Aorta (tissue), 5 donors: Measurements from ENCODE around the gene R3HCC1L. TPM values are rescaled to one million over a fixed set of nuclear protein-coding genes. Genes with fewer than 3 reads are reported as not detected.

Source experiments
- ATAC-seq: fragments of 200-7000 bp; cut with Tn5 transposase; one replicate; pipeline ENCODE4 v1.9.1; 2022; ENCODE audit warnings: moderate library complexity; ENCODE audit not compliant: low FRiP score
- DNase-seq, 2 donors: peaks; one replicate each; pipeline ENCODE4 v3.0.0-alpha.2; 2020
- H3K27ac ChIP-seq, 2 donors: one replicate each; pipeline ENCODE4 v1.5.1; 2013; ENCODE audit warnings: low read length in 2 of 2, mild to moderate bottlenecking in 2 of 2, moderate library complexity in 2 of 2, control low read depth in 1 of 2, inconsistent platforms in 1 of 2, low read depth in 1 of 2
- H3K27me3 ChIP-seq, 2 donors: one replicate each; pipeline ENCODE4 v1.6.1; 2013; ENCODE audit warnings: control low read depth in 1 of 2, low read length in 1 of 2, mild to moderate bottlenecking in 1 of 2, moderate library complexity in 1 of 2; ENCODE audit not compliant: insufficient read depth in 2 of 2, control insufficient read depth in 1 of 2
- H3K36me3 ChIP-seq, 2 donors: one replicate each; pipeline ENCODE4 v1.6.1; 2013; ENCODE audit warnings: control low read depth in 1 of 2, low read length in 1 of 2, mild to moderate bottlenecking in 1 of 2; ENCODE audit not compliant: insufficient read depth in 2 of 2, control insufficient read depth in 1 of 2
- H3K4me1 ChIP-seq, 2 donors: one replicate each; pipeline ENCODE4 v1.6.1; 2013; ENCODE audit warnings: low read length in 2 of 2, control low read depth in 1 of 2, mild to moderate bottlenecking in 1 of 2, moderate library complexity in 1 of 2; ENCODE audit not compliant: insufficient read depth in 2 of 2, control insufficient read depth in 1 of 2
- H3K4me3 ChIP-seq, 2 donors: one replicate each; pipeline ENCODE4 v1.5.1; 2013; ENCODE audit warnings: low read length in 2 of 2, control low read depth in 1 of 2, mild to moderate bottlenecking in 1 of 2
- H3K9me3 ChIP-seq: one replicate; pipeline ENCODE4 v1.6.1; 2013; ENCODE audit warnings: mild to moderate bottlenecking, low read length; ENCODE audit not compliant: control insufficient read depth
- WGBS, 2 donors: extraction: QIAGEN DNeasy Blood & Tissue Kit; methylation state at CpG; one replicate each; pipeline ENCODE4 v1.1.7; 2013; 5-methylcytosine and 5-hydroxymethylcytosine counted together
- intact Hi-C, 2 donors: fragments of 100-400 bp; cut with DNase I; formaldehyde crosslinking; loops; one replicate each; pipeline versions ENCODE4 v1.14.2 to v1.15.0; 2022
- polyA plus RNA-seq, 2 donors: library from polyadenylated mRNA; stranded (reverse); fragments of 200-250 nt; gene quantifications; one replicate each; pipeline ENCODE4 v1.2.3, GENCODE V29; 2013
- total RNA-seq, 2 donors: library from RNA; stranded (reverse); fragmentation: NEBNext Ultra II Directional; extraction: Animal tissue kit (Norgen Biotek cat#: 25700); gene quantifications; one replicate each; pipeline ENCODE4 v1.2.1, GENCODE V29; 2021
- donor health status: healthy with polysubstance abuse.
- donor health status: Bipolar disorder and iron deficiency.
- donor health status: DM: no; HTN: no; CAD: no.
- donor health status: DM: no; HTN: no; CAD: no.
- donor health status: DM: yes; HTN: yes; CAD: no.

The R3HCC1L gene
- total and polyA plus RNA-seq, 4 donors: 7.7 to 17.5 (median 9.8) TPM

DNA sequence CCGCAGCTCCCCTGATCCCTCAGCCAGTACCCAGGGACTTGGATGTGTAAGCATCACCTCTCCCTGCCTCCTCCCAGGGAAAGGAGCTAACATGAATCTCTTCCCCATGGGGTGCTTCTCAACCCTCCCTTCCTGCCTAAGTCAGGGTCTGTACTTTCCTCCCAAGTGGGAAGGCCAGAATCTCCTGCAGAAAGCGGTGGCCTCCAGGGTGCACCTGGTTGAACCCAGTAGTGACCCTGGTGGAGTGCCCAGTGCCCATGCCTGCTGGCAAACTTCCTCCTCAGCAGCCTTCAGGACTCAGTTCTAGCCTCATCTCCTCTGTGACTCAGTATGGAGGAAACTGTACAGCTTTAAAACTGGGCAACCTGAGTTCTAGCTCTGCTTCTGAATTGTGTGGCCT lies 136.3 kb downstream of the R3HCC1L start:
- Histone ChIP-seq H3K36me3 (no peaks in the 10 kb centered on the region), H3K27me3 (no peaks in the 10 kb centered on the region), H3K4me1 (no peaks in the 10 kb centered on the region), H3K4me3 (no peak overlapping the region), H3K9me3 (no peaks in the 10 kb centered on the region), H3K27ac (no peak overlapping the region)
- intact Hi-C loops: no loop called here
- DNase-seq: no peak
- no peak for ATAC-seq
- WGBS, 2 donors: 89 to 90% methylated on average over 2 of the region's 2 CpGs

DNA sequence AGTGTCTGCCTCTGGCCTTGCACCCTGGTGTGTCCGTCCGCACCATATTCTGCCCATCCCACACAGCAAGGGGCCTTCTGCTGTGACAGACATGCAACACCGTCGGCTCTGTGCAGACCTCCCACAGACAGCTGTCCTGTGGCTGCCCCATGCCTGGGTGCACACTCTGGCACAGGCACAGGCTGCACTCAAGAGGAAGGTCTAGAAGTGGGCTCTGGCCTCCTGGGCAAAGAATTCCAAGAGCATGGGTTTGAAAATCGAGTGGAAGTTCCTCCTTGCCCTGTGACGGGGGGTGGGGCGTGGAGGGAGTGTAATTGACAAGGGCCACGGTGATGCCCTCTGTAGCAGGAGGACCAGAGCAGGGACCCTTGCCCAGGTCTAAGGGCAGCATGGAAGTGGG lies 137.8 kb downstream of the R3HCC1L start:
- peak in 1 of 2 donors; percentile 50 for DNase-seq
- no peak for ATAC-seq
- WGBS, 2 donors: 94 to 97% methylated on average over 8 of the region's 8 CpGs
- no peaks in the 10 kb centered on the region for H3K27me3 ChIP-seq
- no peak overlapping the region for H3K4me3 ChIP-seq
- no peaks in the 10 kb centered on the region for H3K36me3 ChIP-seq
- H3K9me3 ChIP-seq: no peaks in the 10 kb centered on the region
- no peaks in the 10 kb centered on the region for H3K4me1 ChIP-seq
- H3K27ac ChIP-seq: no peak overlapping the region
- intact Hi-C loops: no loop called here

DNA sequence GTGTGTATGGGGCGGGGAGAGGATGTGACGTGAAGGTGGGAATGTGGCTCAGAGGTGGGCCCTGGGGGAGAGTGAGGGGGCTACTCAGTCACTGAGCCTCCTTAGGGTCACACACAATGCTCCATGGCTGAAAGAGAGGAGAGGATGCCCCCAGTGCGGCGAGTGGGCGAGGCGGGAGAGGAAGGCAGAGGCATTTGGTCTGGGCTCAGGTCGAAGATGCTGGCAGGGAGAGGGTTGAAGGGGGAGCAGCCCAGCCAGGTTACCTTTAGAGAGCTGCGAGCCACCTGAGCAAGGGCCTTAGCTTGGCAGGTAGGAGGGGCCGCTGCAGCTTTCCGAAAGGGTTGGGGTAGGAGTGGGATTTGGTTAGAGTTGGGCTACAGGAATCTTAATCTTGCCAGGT lies 138.2 kb downstream of the R3HCC1L start:
- Histone ChIP-seq H3K27me3 (no peaks in the 10 kb centered on the region), H3K36me3 (no peaks in the 10 kb centered on the region), H3K4me1 (no peaks in the 10 kb centered on the region), H3K27ac (no peak overlapping the region), H3K9me3 (no peaks in the 10 kb centered on the region), H3K4me3 (no peak overlapping the region)
- intact Hi-C loops: no loop called here
- WGBS, 2 donors: 91 to 94% methylated on average over 10 of the region's 10 CpGs
- ATAC-seq (no peak), DNase-seq (no peak)

DNA sequence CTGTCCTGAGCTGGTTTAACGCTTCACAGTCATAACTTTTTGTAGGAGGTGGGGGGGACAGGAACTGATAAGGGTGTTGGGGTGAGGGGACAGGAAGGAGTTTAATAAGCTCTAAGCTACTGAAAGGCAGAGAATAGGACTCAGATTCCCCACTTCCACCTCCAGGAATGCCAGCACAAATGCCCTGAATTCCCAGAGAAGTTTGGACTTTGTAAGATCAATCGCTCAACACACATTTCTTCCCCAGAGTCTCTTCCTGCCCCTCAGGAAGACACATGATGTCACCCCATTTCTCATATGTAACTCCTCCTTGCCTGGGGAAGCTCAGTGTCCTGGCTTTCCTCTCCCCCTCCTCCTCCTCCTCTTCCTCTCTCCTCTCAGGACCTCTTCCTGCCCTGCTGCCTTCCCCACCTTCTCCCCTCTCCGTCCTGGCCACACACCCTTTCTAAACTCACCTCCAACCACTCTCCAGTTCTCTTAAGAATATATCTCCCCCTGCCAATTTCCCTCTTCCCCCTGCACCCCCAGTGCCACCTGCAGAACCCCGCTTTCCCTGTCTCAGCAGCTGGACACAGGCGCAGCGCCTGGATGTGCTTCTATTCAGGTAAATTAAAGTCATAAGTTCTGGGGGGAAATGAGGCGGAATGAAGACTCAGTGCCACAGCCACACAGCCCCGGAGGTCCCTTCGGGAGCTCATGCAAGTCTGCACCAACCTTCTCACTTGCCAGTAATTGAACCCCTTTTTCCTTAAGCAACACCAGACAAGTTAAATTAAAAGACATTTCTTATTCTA lies 138.8 kb downstream of the R3HCC1L start:
- Histone ChIP-seq H3K27me3 (no peaks in the 10 kb centered on the region), H3K9me3 (no peaks in the 10 kb centered on the region), H3K4me3 (no peak overlapping the region), H3K36me3 (no peaks in the 10 kb centered on the region), H3K27ac (no peak overlapping the region), H3K4me1 (no peaks in the 10 kb centered on the region)
- no peak for ATAC-seq
- intact Hi-C loops: no loop called here
- DNase-seq: no peak
- 93 to 97% methylated on average over 9 of the region's 9 CpGs for WGBS, 2 donors

DNA sequence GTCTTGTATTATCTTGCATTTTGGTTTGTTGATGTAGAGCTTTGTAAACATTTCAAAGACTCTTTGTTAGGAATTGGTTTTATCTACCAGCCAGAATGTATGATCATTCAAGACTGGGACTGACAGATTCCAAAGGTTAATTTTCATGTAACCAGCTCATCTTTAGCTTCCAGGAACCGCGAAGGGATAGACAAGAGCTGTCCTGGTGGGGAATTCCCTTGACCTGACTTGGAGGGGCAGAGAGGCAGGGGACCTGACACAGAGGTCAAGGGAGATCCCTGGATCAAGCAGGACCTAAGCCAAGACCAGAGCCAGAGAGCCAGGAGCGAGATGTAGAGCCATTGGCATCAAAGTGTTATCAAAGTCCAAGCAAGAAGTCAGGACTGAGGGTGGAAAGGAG lies 140.1 kb downstream of the R3HCC1L start:
- Histone ChIP-seq H3K4me3 (no peak overlapping the region), H3K4me1 (no peaks in the 10 kb centered on the region), H3K36me3 (no peaks in the 10 kb centered on the region), H3K9me3 (no peaks in the 10 kb centered on the region), H3K27me3 (no peaks in the 10 kb centered on the region), H3K27ac (no peak overlapping the region)
- intact Hi-C loops: no loop called here
- DNase-seq: no peak
- ATAC-seq: no peak
- 92 to 96% methylated on average over 3 of the region's 3 CpGs for WGBS, 2 donors

- no peaks in the 10 kb centered on the region for H3K27me3 ChIP-seq
- no peak overlapping the region for H3K27ac ChIP-seq
- H3K36me3 ChIP-seq: no peaks in the 10 kb centered on the region
- no peaks in the 10 kb centered on the region for H3K4me1 ChIP-seq
- intact Hi-C loops: no loop called here
- no peak for DNase-seq
- no peak for ATAC-seq
- WGBS, 2 donors: 86 to 92% methylated on average over 3 of the region's 3 CpGs
- no peaks in the 10 kb centered on the region for H3K9me3 ChIP-seq
- H3K4me3 ChIP-seq: no peak overlapping the region
Measured at GRCh38 chr10:98276311-98276710, 141.9 kb downstream of the R3HCC1L start.

GRCh38 chr10:98285416-98285815 lies 151.0 kb downstream of the R3HCC1L start:
- no peak overlapping the region for H3K27ac ChIP-seq
- no peak for ATAC-seq

DNA sequence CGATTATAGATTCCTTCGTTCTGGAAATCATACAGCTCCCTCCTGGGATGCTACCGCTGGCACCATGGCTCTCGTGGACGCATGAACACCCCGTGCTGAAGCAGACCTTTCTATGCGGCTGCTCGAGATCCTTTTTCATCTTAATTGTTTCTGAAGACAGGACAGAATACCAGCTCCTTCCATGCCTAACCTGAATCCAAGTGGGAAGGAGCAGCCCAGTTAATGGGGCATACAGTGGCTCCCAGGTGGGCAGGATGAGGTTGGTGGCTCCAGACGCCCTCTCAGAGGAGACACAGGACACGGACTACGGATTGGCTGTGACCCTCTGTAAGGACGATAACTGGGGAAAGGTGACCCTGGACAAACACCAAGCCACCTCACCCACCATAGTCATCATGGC lies 152.0 kb downstream of the R3HCC1L start:
- ATAC-seq (no peak), DNase-seq (no peak)
- WGBS, 2 donors: 92 to 93% methylated on average over 12 of the region's 12 CpGs
- Histone ChIP-seq H3K36me3 (no peaks in the 10 kb centered on the region), H3K27ac (no peak overlapping the region), H3K4me1 (no peaks in the 10 kb centered on the region), H3K27me3 (no peaks in the 10 kb centered on the region), H3K4me3 (no peak overlapping the region), H3K9me3 (no peaks in the 10 kb centered on the region)
- intact Hi-C loops: no loop called here

More at GRCh38 chr10:98285416-98285815, 151.0 kb downstream of the R3HCC1L start:
- H3K36me3 ChIP-seq: no peaks in the 10 kb centered on the region
- no peak overlapping the region for H3K4me3 ChIP-seq
- no peaks in the 10 kb centered on the region for H3K27me3 ChIP-seq
- no peak for DNase-seq
- no peaks in the 10 kb centered on the region for H3K4me1 ChIP-seq
- 89 to 92% methylated on average over 2 of the region's 2 CpGs for WGBS, 2 donors
- no peaks in the 10 kb centered on the region for H3K9me3 ChIP-seq
- intact Hi-C loops: no loop called here

- intact Hi-C loops: no loop called here
- H3K27me3 ChIP-seq: no peaks in the 10 kb centered on the region
- no peaks in the 10 kb centered on the region for H3K36me3 ChIP-seq
- no peaks in the 10 kb centered on the region for H3K9me3 ChIP-seq
- no peaks in the 10 kb centered on the region for H3K4me1 ChIP-seq
- DNase-seq (no peak), ATAC-seq (no peak)
- 93 to 96% methylated on average over 5 of the region's 5 CpGs for WGBS, 2 donors
- H3K4me3 ChIP-seq: no peak overlapping the region
- no peak overlapping the region for H3K27ac ChIP-seq
Measured at GRCh38 chr10:98287321-98287720, 152.9 kb downstream of the R3HCC1L start.
